ENCODE data around the gene ERN1.

Gene ERN1

GRCh38 chr17:63997341-63998048 is 132.4 kb downstream of the ERN1 start:
- Mint-ChIP-seq H3K27ac (no peak overlapping the region), H3K9me3 (peaks cover 3% of the 10 kb centered on the region), H3K4me3 (peak overlapping the region; percentile 87), H3K36me3 (ENCODE audit: low read depth) (no peaks in the 10 kb centered on the region), H3K4me1 (peaks cover 10% of the 10 kb centered on the region), H3K27me3 (ENCODE audit: low read depth, poor library complexity) (peaks cover 74% of the 10 kb centered on the region)
- DNase-seq = no peak
- no peak for TF ChIP-seq CTCF (IDR thresholded peaks at IDR 0.05)

- Mint-ChIP-seq H3K27me3 (ENCODE audit: low read depth, poor library complexity) (peaks cover 83% of the 10 kb centered on the region), H3K27ac (no peak overlapping the region), H3K4me1 (peaks cover 16% of the 10 kb centered on the region), H3K9me3 (peaks cover 3% of the 10 kb centered on the region), H3K36me3 (ENCODE audit: low read depth) (no peaks in the 10 kb centered on the region), H3K4me3 (no peak overlapping the region)
- DNase-seq = no peak
- no peak for TF ChIP-seq CTCF (IDR thresholded peaks at IDR 0.05)
Observed at GRCh38 chr17:63996430-63997182, 133.3 kb downstream of the ERN1 start.

GRCh38 chr17:63995626-63996025 is 134.3 kb downstream of the ERN1 start:
- Mint-ChIP-seq H3K36me3 (ENCODE audit: low read depth) (no peaks in the 10 kb centered on the region), H3K9me3 (peaks cover 3% of the 10 kb centered on the region), H3K4me1 (peaks cover 23% of the 10 kb centered on the region), H3K27me3 (ENCODE audit: low read depth, poor library complexity) (peaks cover 88% of the 10 kb centered on the region), H3K27ac (no peak overlapping the region), H3K4me3 (no peak overlapping the region)
- TF ChIP-seq CTCF (IDR thresholded peaks at IDR 0.05) = no peak
- DNase-seq = no peak

- DNase-seq = no peak
- Mint-ChIP-seq H3K9me3 (peaks cover 3% of the 10 kb centered on the region), H3K4me1 (peaks cover 43% of the 10 kb centered on the region), H3K4me3 (no peak overlapping the region), H3K27ac (no peak overlapping the region), H3K36me3 (ENCODE audit: low read depth) (no peaks in the 10 kb centered on the region), H3K27me3 (ENCODE audit: low read depth, poor library complexity) (peaks cover 76% of the 10 kb centered on the region)
- TF ChIP-seq CTCF (IDR thresholded peaks at IDR 0.05) = no peak
Observed at GRCh38 chr17:63993368-63993985, 136.5 kb downstream of the ERN1 start.

- no peak for TF ChIP-seq CTCF (IDR thresholded peaks at IDR 0.05)
- H3K4me1 Mint-ChIP-seq = peaks cover 46% of the 10 kb centered on the region
- H3K9me3 Mint-ChIP-seq = peaks cover 3% of the 10 kb centered on the region
- H3K27me3 Mint-ChIP-seq (ENCODE audit: low read depth, poor library complexity) = peaks cover 61% of the 10 kb centered on the region
- H3K4me3 Mint-ChIP-seq = no peak overlapping the region
- H3K27ac Mint-ChIP-seq = no peak overlapping the region
- no peaks in the 10 kb centered on the region for H3K36me3 Mint-ChIP-seq (ENCODE audit: low read depth)
- DNase-seq = no peak
Observed at GRCh38 chr17:63991611-63992010, 138.3 kb downstream of the ERN1 start.
